ENCODE data around the gene NINJ2. TPM values are rescaled to one million over a fixed set of nuclear protein-coding genes. Genes with fewer than 3 reads are reported as not detected.

The NINJ2 gene
- total and polyA plus RNA-seq, 2 donors = 11.5 to 11.8 TPM

DNA sequence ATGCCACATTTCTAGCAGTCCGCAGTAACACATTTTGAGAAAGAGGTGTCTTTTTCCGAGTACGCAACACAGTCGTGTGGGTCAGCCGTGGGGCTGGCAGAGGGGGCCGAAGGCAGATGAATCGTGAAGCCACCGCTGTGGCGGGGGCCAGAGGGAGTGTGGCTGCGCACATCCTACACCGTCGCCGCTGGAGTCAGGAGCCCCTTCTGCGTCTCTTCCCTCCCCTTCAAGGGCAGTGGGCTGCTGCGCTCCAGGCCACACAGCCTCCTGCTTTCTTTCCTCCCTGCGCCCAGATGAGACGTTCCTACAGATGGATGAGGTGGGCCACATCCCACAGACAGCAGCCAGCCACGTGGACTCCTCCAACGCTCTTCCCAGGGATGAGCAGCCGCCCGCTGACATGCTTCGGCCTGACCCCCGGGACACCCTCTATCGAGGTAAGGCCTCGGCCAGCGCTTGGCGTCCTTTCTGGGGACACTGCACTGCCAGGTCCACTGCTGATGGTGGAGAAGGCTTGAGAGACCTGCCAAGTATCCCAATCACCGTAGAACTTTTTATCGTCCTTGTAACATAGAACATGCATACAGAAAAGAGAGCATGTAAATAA lies 113.7 kb downstream of the NINJ2 start:
- H3K27me3 ChIP-seq (ENCODE audit: control insufficient read depth in 2 of 2, insufficient read depth in 1 of 2, low read length in 1 of 2) = peaks cover 10 to 62% of the 10 kb centered on the region in 2 donors
- H3K4me1 ChIP-seq (ENCODE audit: control insufficient read depth in 2 of 2, insufficient read depth in 2 of 2, low read length in 2 of 2) = peaks cover 30 to 67% of the 10 kb centered on the region in 2 donors
- no peak overlapping the region for H3K27ac ChIP-seq (ENCODE audit: low read depth in 1 of 2, low read length in 1 of 2)
- WGBS = 95% methylated on average over 29 of the region's 29 CpGs
- no peaks in the 10 kb centered on the region for H3K36me3 ChIP-seq (ENCODE audit: control insufficient read depth in 2 of 2, insufficient read depth in 2 of 2, low read length in 1 of 2)
- DNase-seq (ENCODE audit: low read depth in 6 of 9, low spot score in 9 of 9) = no peak
- H3K9me3 ChIP-seq (ENCODE audit: control insufficient read depth in 2 of 2, insufficient read depth in 1 of 2, low read length in 1 of 2) = no peaks in the 10 kb centered on the region
- H3K4me3 ChIP-seq (ENCODE audit: low read length in 2 of 2) = no peak overlapping the region

DNA sequence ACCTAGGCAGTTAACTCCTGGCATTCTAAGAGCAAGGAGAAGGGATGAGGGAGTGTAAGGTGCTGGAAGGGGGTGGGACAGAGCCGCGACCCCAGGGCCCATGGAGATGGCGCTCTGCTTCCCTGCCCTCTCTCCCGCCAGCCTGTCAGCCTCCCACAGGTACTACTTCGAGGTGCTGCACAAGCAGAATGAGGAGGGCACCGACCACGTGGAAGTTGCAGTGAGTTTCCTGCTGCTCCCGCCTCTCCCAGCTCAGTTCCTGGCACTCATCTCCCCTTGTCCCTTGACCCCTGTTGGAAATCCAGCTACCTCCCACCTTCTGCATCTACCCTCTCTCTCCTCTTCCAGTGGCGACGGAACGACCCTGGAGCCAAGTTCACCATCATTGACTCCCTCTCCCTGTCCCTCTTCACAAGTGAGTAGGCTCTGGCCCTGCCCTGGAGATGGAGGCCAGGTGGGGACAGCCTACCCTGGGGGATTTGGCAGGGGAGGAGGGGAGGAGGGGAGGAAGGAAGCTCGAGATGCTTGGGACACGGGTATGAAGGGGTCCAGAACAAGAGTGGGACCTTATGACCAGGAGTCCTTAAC lies 115.3 kb downstream of the NINJ2 start:
- Histone ChIP-seq H3K27ac (ENCODE audit: low read depth in 1 of 2, low read length in 1 of 2) (no peak overlapping the region), H3K36me3 (ENCODE audit: control insufficient read depth in 2 of 2, insufficient read depth in 2 of 2, low read length in 1 of 2) (no peaks in the 10 kb centered on the region), H3K4me3 (ENCODE audit: low read length in 2 of 2) (no peak overlapping the region), H3K4me1 (ENCODE audit: control insufficient read depth in 2 of 2, insufficient read depth in 2 of 2, low read length in 2 of 2) (peaks cover 18 to 55% of the 10 kb centered on the region in 2 donors), H3K9me3 (ENCODE audit: control insufficient read depth in 2 of 2, insufficient read depth in 1 of 2, low read length in 1 of 2) (no peaks in the 10 kb centered on the region), H3K27me3 (ENCODE audit: control insufficient read depth in 2 of 2, insufficient read depth in 1 of 2, low read length in 1 of 2) (peaks cover 10 to 59% of the 10 kb centered on the region in 2 donors)
- no peak for DNase-seq (ENCODE audit: low read depth in 6 of 9, low spot score in 9 of 9)
- 76% methylated on average over 13 of the region's 13 CpGs for WGBS

DNA sequence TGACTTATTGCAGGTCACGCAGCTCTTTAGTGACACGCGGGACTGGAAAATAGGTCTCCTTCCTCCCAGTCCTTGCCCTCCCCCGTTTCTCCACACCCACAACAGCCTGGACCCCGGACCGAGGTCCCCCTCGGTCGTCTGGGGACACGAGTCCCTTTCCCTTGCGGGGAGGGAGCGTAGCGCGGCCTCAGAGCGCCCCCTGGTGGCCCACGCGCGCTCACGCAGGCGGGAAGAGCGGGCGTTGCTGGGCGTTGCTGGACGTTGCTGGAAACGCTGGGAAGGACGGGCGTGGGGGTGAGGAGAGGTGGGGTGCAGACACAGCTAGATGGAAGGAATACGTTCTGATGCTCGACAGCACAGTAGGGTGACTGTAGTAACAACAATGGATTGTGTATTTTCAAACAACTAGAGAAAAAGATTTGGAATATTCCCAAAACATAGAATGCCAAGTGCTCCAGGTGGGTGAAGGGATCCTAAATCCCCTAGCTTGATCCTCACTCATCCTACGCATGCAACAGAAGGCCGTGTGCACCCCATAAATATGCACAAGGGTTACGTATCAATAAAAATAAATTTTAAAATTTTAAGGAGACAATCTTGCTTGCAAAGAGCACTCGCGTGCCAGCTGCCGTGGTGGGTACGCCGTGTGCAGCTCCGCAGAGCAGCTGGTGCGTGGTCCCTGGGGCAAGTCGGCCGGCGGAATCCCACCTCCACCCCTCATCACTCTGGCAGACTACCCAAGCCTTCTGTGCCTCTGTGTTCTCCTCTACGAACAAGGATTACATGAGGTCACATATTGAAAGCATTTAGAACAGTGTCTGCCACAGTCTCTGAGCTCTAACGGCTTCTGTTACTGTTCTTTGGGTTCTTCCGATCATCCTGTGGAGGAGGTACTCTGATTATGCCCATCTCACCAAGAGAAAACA lies 116.1 kb downstream of the NINJ2 start:
- H3K4me3 ChIP-seq (ENCODE audit: low read length in 2 of 2) = no peak overlapping the region
- H3K27ac ChIP-seq (ENCODE audit: low read depth in 1 of 2, low read length in 1 of 2) = no peak overlapping the region
- peak in 4 of 9 donors; percentile 54 to 68 (median 58) for DNase-seq (ENCODE audit: low read depth in 6 of 9, low spot score in 9 of 9)
- H3K27me3 ChIP-seq (ENCODE audit: control insufficient read depth in 2 of 2, insufficient read depth in 1 of 2, low read length in 1 of 2) = peaks cover 10 to 61% of the 10 kb centered on the region in 2 donors
- H3K9me3 ChIP-seq (ENCODE audit: control insufficient read depth in 2 of 2, insufficient read depth in 1 of 2, low read length in 1 of 2) = no peaks in the 10 kb centered on the region
- H3K4me1 ChIP-seq (ENCODE audit: control insufficient read depth in 2 of 2, insufficient read depth in 2 of 2, low read length in 2 of 2) = peaks cover 14 to 47% of the 10 kb centered on the region in 2 donors
- no peaks in the 10 kb centered on the region for H3K36me3 ChIP-seq (ENCODE audit: control insufficient read depth in 2 of 2, insufficient read depth in 2 of 2, low read length in 1 of 2)
- 36% methylated on average over 44 of the region's 44 CpGs for WGBS

DNA sequence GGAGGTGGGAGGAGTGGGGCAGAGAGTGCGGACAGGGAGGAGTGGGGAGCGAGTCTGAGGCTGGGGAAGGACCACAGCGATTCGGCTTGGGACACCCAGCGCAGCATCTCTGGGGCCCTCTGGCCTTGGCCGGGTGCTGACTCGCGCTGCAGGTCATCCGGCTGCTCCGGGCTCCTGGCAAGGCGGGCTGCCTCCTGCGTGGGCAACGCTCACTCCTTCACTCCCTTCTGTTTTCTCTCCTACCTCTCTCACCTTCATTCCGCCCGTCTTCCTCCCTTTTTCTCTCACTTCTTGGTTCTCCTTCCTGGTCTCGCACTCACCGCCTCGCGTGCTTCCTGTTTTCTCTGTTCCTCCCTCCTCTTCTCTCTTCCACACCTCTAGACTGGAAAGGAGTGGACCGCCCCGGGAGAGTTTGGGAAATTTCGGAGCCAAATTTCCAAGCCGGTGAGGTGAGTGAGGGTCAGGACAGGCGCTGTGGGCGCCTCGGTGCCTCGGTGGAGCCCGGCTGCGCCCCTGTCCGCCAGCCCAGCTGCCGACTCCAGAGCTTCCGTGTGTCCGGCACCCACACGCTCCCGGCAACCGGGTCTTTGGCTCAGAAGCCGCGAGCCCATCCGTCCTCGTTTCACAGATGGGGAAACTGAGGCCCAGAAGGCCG lies 116.9 kb downstream of the NINJ2 start:
- Histone ChIP-seq H3K9me3 (ENCODE audit: control insufficient read depth in 2 of 2, insufficient read depth in 1 of 2, low read length in 1 of 2) (no peaks in the 10 kb centered on the region), H3K4me3 (ENCODE audit: low read length in 2 of 2) (no peak overlapping the region), H3K36me3 (ENCODE audit: control insufficient read depth in 2 of 2, insufficient read depth in 2 of 2, low read length in 1 of 2) (no peaks in the 10 kb centered on the region), H3K4me1 (ENCODE audit: control insufficient read depth in 2 of 2, insufficient read depth in 2 of 2, low read length in 2 of 2) (peaks cover 11 to 40% of the 10 kb centered on the region in 2 donors), H3K27ac (ENCODE audit: low read depth in 1 of 2, low read length in 1 of 2) (no peak overlapping the region), H3K27me3 (ENCODE audit: control insufficient read depth in 2 of 2, insufficient read depth in 1 of 2, low read length in 1 of 2) (peaks cover 10 to 60% of the 10 kb centered on the region in 2 donors)
- DNase-seq (ENCODE audit: low read depth in 6 of 9, low spot score in 9 of 9) = no peak
- 70% methylated on average over 41 of the region's 41 CpGs for WGBS

DNA sequence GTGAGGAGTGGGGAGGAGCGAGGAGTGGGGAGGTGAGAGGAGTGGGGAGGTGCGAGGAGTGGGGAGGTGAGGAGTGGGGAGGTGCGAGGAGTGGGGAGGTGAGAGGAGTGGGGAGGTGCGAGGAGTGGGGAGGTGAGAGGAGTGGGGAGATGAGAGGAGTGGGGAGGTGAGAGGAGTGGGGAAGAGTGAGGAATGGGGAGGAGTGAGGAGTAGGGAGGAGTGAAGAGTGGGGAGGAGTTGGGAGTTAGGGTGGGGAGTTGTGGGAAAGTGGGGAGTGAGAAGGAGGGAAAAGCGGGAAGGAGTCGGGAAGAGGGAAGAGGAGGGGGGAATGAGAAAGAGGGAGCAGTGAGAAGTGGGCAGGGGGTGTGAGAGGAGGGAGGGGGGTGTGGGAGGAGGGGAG lies 117.4 kb downstream of the NINJ2 start:
- no peak overlapping the region for H3K27ac ChIP-seq (ENCODE audit: low read depth in 1 of 2, low read length in 1 of 2)
- no peak for DNase-seq (ENCODE audit: low read depth in 6 of 9, low spot score in 9 of 9)
- H3K4me3 ChIP-seq (ENCODE audit: low read length in 2 of 2) = no peak overlapping the region
- peaks cover 8 to 34% of the 10 kb centered on the region in 2 donors for H3K4me1 ChIP-seq (ENCODE audit: control insufficient read depth in 2 of 2, insufficient read depth in 2 of 2, low read length in 2 of 2)
- H3K9me3 ChIP-seq (ENCODE audit: control insufficient read depth in 2 of 2, insufficient read depth in 1 of 2, low read length in 1 of 2) = no peaks in the 10 kb centered on the region
- peaks cover 10 to 63% of the 10 kb centered on the region in 2 donors for H3K27me3 ChIP-seq (ENCODE audit: control insufficient read depth in 2 of 2, insufficient read depth in 1 of 2, low read length in 1 of 2)
- WGBS = 78% methylated on average over 6 of the region's 6 CpGs
- H3K36me3 ChIP-seq (ENCODE audit: control insufficient read depth in 2 of 2, insufficient read depth in 2 of 2, low read length in 1 of 2) = no peaks in the 10 kb centered on the region

DNA sequence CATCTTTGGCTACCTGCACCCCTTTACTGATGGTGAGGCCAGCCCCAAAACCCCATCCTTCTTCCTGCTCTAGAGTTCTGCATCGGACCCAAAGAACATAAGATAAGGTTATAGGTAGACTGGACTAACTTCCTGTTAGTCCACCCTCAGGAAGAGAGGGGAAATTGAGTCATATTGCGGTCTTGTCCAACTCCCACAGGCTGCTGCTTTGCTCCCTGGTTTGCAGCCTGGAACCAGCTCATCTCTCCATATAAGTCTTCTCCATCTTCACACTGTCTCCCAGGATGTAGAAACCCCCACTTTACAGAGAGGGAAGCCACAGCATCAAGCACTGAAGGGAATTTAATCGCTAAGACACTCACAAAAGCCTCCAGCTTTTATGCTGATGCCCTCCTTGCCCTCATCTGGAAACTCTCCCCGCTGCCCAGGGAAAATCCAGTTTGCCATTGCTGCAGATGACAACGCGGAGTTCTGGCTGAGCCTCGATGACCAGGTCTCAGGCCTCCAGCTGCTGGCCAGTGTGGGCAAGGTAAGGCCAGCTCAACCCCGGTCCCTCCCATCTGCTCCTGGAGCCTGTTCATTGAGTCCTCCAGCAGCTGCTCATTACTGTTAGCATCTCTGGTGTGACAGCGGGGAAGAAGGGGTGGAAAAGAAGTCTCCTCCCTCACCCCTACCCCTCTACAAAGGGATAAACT lies 118.2 kb downstream of the NINJ2 start:
- no peaks in the 10 kb centered on the region for H3K9me3 ChIP-seq (ENCODE audit: control insufficient read depth in 2 of 2, insufficient read depth in 1 of 2, low read length in 1 of 2)
- no peak for DNase-seq (ENCODE audit: low read depth in 6 of 9, low spot score in 9 of 9)
- 84% methylated on average over 9 of the region's 9 CpGs for WGBS

DNA sequence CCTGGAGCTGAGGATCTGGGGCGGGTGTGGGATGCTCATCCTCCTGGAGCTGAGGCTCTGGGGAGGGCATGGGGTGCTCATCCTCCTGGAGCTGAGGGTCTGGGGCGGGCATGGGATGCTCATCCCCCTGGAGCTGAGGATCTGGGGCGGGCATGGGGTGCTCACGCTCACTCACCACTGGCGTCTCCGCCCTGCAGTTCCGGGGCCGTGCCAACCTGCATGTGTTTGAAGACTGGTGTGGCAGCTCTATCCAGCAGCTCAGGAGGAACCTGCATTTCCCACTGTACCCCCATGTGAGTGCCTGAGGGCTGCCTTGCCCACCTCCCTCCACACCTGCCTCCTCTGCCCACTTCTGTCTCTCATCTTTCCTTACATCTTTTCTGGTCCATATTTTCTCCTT lies 119.1 kb downstream of the NINJ2 start:
- no peak for DNase-seq (ENCODE audit: low read depth in 6 of 9, low spot score in 9 of 9)
- Histone ChIP-seq H3K36me3 (ENCODE audit: control insufficient read depth in 2 of 2, insufficient read depth in 2 of 2, low read length in 1 of 2) (no peaks in the 10 kb centered on the region), H3K27ac (ENCODE audit: low read depth in 1 of 2, low read length in 1 of 2) (no peak overlapping the region), H3K4me1 (ENCODE audit: control insufficient read depth in 2 of 2, insufficient read depth in 2 of 2, low read length in 2 of 2) (peaks cover 7 to 30% of the 10 kb centered on the region in 2 donors), H3K4me3 (ENCODE audit: low read length in 2 of 2) (no peak overlapping the region), H3K9me3 (ENCODE audit: control insufficient read depth in 2 of 2, insufficient read depth in 1 of 2, low read length in 1 of 2) (no peaks in the 10 kb centered on the region), H3K27me3 (ENCODE audit: control insufficient read depth in 2 of 2, insufficient read depth in 1 of 2, low read length in 1 of 2) (peaks cover 9 to 61% of the 10 kb centered on the region in 2 donors)
- 97% methylated on average over 8 of the region's 8 CpGs for WGBS

More for the DNA sequence above, 118.2 kb downstream of the NINJ2 start:
- no peak overlapping the region for H3K27ac ChIP-seq (ENCODE audit: low read depth in 1 of 2, low read length in 1 of 2)
- H3K27me3 ChIP-seq (ENCODE audit: control insufficient read depth in 2 of 2, insufficient read depth in 1 of 2, low read length in 1 of 2) = peaks cover 10 to 65% of the 10 kb centered on the region in 2 donors
- H3K4me3 ChIP-seq (ENCODE audit: low read length in 2 of 2) = no peak overlapping the region
- no peaks in the 10 kb centered on the region for H3K36me3 ChIP-seq (ENCODE audit: control insufficient read depth in 2 of 2, insufficient read depth in 2 of 2, low read length in 1 of 2)
- H3K4me1 ChIP-seq (ENCODE audit: control insufficient read depth in 2 of 2, insufficient read depth in 2 of 2, low read length in 2 of 2) = peaks cover 2 to 28% of the 10 kb centered on the region in 2 donors

DNA sequence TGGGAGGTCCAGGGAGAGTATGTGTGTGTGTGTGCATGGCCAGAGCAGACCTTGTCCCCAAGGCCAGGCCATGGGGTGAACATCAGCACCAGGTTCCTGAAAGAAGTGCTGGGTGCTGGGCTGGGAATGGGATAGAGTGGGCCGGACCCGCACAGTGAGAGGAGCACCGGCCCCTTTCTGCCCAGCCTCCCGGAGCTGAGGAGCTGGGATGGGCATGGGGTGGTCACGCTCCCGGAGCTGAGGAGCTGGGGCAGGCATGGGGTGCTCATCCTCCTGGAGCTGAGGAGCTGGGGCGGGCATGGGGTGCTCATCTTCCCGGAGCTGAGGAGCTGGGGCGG lies 120.2 kb downstream of the NINJ2 start:
- peaks cover 6 to 62% of the 10 kb centered on the region in 2 donors for H3K27me3 ChIP-seq (ENCODE audit: control insufficient read depth in 2 of 2, insufficient read depth in 1 of 2, low read length in 1 of 2)
- H3K4me3 ChIP-seq (ENCODE audit: low read length in 2 of 2) = no peak overlapping the region
- 88% methylated on average over 8 of the region's 9 CpGs for WGBS
- DNase-seq (ENCODE audit: low read depth in 6 of 9, low spot score in 9 of 9) = no peak
- H3K36me3 ChIP-seq (ENCODE audit: control insufficient read depth in 2 of 2, insufficient read depth in 2 of 2, low read length in 1 of 2) = no peaks in the 10 kb centered on the region
- no peaks in the 10 kb centered on the region for H3K9me3 ChIP-seq (ENCODE audit: control insufficient read depth in 2 of 2, insufficient read depth in 1 of 2, low read length in 1 of 2)
- no peak overlapping the region for H3K27ac ChIP-seq (ENCODE audit: low read depth in 1 of 2, low read length in 1 of 2)
- H3K4me1 ChIP-seq (ENCODE audit: control insufficient read depth in 2 of 2, insufficient read depth in 2 of 2, low read length in 2 of 2) = peaks cover 9 to 27% of the 10 kb centered on the region in 2 donors
